ENCODE results near the gene PDE4A.
"Not testable (repeated sequence)": the region's sequence is repeated elsewhere in the genome, so short reads cannot be mapped to it uniquely, and the experiment has no call there.

Gene PDE4A

DNA sequence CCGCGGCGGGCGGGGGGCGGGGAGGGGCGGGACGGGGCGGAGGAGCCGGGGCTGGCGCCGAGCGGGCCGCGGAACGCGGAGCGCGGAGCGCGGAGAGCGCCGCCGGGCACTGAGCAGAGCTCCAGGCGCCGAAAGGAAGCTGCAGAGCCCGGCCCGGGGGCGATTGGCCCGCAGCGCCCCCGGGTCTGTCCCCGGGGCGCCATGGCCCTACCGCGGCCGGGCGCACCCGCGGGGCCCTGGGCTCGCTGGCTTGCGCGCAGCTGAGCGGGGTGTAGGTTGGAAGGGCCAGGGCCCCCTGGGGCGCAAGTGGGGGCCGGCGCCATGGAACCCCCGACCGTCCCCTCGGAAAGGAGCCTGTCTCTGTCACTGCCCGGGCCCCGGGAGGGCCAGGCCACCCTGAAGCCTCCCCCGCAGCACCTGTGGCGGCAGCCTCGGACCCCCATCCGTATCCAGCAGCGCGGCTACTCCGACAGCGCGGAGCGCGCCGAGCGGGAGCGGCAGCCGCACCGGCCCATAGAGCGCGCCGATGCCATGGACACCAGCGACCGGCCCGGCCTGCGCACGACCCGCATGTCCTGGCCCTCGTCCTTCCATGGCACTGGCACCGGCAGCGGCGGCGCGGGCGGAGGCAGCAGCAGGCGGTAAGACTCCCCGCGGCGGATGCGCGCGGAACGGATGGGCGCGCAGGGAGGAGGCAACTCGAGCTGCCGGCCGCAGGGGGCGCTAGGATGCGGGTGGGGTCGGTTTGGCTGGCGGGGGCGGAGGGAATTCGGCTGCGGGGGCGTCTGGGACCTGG lies at the start of gene PDE4A:
PDE4A (plus strand) TSS at position 95 of the 796 bp plus-strand sequence; CDS start at position 322, 227 bp downstream.
- no peak for DNase-seq (ENCODE audit: low read depth)

DNA sequence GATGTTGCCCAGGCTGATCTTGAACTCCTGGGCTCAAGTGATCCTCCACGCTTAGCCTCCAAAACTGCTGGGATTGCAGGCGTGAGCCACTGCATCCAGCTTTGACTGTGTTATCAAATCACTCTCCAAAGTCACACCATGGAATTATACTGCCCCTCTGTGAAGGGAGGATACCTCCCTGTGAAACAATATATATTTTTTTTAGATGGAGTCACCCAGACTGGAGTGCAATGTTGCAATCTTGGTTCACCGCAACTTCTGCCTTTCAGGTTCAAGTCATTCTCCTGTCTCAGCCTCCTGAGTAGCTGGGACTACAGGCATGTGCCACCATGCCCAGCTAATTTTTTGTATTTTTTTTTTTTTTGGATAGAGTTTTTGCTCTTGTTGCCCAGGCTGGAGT lies 47.6 kb upstream of the PDE4A start:
- DNase-seq (ENCODE audit: low read depth), result no peak

DNA sequence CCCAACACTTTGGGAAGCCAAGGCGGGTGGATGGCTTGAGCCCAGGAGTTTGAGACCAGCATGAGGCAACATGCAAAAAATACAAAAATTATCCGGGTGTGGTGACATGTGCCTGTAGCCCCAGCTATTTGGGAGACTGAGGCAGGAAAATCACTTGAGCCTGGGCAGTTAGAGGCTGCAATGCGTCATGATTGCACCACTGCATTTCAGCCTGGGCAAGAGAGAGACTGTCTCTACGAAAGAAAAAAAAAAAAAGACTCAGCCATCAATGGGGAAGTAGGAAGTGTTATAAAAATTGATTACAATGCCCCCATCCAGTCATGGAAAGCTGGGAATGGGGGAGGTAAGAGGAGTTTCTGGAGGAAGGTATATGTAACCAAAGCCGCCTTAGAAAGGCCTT lies 45.4 kb upstream of the PDE4A start:
- no peak for DNase-seq (ENCODE audit: low read depth)

DNA sequence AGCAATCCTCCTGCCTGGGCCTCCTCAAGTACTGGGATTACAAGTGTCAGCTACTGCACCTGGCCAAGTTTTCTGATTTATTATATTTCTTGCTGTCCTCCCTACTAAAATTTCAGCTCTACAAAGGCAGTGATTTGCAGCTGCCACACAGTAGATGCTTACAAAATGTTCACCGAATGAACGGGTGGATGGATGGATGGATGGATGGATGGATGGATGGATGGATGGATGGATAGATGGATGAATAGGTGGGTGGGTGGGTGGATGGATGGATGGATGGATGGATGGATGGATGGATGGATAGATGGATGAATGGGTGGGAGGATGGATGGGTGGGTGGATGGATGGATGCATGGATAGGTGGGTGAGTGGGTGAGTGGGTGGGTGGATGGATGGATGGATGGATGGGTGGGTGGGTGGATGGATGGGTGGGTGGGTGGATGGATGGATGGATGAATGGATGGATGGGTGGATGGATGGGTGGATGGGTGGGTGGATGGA lies 43.1 kb upstream of the PDE4A start:
- not testable (repeated sequence) for DNase-seq (ENCODE audit: low read depth)

DNA sequence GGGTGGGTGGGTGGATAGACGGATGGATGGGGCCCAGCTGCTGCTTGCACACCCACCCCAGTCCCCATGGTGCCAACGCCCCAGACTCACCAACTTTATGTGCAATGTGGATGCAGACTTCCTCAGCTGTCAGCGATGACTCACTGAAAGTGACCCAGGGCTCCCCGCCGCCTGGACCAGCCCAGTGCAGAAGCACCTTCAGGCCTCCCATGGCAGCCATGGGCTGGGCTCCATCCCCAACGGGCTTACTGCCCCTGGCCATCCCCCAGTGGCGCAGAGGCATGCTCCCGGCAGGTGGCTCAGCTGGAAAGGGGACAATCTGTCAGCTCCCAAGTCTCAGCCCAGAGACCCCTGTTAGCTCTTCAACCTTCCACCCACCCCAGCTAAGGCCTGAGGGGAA lies 42.2 kb upstream of the PDE4A start:
- DNase-seq (ENCODE audit: low read depth), result no peak

DNA sequence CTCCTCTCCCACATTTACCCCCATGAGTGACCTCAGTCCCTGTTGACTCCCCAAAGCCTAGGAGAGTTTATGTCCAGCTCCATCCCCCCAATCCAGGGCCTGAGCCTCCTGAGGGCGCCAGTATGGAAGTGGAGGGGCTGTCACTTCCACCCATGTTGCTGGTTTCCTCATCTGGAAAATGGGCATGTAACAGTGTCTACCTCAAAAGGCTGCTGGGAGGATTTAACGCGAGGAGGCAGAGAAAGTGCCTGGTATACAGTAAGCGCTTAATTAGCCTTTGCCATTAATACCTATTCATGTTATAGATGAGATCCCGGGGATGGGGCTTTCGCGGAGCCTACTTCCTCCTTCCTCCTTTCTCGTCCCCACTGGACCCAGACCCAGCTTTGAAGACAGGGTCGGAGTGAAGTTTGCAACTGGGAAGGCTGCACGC lies 40.4 kb upstream of the PDE4A start:
- DNase-seq (ENCODE audit: low read depth), result no peak

DNA sequence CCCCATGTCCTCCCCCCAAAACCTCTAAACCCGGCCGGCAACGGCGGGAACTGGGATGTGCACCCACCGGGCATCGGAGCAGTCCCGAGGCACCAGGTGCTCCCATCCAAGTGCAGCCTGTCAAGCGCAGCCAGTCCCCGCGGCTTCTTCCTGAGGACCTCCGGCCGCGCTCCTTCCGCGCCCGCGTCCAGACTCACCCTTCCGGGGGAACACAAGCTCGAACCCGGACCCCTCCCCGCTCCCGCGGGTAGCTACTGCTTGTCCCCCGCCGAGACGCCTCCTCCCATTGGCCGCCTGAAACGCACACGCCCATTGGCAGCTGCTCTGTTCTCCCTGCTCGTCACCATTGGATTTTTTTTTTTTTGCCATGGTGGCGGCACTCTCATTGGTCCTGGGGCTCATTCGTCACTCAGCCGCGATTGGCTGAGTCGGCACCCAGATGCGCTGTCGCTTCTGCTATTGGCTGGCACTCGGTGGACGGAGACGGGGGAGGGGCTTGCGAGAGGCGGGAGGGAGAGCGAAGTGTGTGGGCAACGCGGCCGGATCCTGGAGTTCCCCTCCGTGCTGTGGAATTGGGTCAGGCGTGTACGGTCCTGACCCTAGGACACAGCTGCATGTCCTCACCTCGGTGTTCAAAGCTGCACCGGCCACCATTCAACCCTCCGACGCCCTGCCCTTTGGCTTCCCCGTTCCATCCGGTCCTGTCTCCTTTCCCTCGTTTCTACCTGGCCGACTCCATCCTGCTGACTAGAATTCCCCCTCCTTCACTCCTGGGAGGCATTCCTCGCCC lies 39.8 kb upstream of the PDE4A start, which contains the start of gene TYK2:
TYK2 (minus strand) TSS at position 260 of the 790 bp plus-strand sequence. CDS start 2,166 bp downstream, outside the sequence.
- peak; percentile 98 for DNase-seq (ENCODE audit: low read depth)

DNA sequence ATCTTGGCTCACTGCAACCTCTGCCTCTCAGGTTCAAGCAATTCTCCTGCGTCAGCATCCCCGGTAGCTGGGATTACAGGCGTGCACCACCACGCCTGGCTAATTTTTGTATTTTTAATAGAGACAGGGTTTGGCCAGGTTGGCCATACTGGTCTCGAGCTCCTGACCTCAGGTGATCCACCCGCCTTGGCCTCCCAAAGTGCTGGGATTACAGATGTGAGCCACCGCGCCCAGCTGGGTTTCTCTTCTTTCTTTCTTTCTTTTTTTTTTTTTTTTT lies 37.2 kb upstream of the PDE4A start:
- DNase-seq (ENCODE audit: low read depth), result not testable (repeated sequence)

DNA sequence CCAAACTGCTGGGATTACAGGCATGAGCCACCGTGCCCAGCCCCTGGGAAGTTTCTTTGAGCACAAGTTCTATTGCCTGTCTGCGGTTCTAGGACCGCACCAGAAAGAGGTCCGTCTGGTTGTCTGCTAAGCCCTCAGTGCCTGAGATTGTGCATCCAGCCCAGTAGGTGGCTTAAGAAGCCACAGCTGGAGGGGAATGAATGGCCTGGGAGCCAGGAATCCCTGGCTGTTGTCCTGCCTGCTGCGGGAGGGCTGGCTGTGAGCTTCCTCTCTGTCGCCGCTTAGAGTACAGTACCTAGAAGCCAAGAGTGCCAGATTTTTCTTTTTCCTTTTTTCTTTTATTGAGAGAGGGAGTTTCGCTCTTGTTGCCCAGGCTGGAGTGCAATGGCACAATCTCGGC lies 35.8 kb upstream of the PDE4A start:
- no peak for DNase-seq (ENCODE audit: low read depth)

DNA sequence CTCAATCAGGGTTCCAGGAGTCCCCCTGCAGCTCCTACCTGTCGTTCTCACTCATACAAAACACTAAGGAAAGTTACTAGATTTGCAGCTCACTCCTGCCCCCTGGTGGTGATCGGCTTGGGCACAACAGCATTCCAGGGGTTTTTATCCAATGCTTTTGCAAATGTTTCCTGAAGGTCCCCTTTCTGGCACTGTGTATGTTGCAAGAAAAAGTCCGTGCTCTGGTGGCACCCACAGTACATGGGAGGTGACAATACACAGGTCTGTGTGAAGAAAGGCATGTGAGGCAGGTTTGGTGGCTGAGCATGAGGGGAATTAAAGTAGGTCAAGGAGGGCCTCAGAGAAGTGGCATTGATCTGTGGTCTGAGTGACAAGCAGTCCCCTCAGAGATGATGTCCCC lies 31.4 kb upstream of the PDE4A start:
- DNase-seq (ENCODE audit: low read depth), result peak; percentile 46

DNA sequence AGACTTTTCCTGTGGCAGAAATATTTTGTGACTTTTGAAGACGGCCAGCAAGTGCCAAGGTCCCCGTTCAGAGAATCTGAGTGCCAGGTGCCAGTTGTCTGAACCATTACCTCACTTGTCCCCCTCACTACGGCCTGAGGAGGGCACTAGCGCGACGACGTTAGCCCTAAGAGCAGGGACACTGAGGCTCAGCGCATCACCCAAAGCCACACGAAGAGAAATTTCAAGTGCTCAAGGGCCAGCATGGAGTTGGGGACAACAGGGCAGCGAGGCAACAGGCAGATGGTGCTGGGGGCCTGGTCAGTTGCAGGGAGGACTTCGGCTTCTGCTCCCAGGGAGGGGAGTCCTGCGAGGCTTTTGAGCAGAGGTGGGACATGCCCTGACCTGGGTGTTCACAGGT lies 30.5 kb upstream of the PDE4A start:
- no peak for DNase-seq (ENCODE audit: low read depth)

DNA sequence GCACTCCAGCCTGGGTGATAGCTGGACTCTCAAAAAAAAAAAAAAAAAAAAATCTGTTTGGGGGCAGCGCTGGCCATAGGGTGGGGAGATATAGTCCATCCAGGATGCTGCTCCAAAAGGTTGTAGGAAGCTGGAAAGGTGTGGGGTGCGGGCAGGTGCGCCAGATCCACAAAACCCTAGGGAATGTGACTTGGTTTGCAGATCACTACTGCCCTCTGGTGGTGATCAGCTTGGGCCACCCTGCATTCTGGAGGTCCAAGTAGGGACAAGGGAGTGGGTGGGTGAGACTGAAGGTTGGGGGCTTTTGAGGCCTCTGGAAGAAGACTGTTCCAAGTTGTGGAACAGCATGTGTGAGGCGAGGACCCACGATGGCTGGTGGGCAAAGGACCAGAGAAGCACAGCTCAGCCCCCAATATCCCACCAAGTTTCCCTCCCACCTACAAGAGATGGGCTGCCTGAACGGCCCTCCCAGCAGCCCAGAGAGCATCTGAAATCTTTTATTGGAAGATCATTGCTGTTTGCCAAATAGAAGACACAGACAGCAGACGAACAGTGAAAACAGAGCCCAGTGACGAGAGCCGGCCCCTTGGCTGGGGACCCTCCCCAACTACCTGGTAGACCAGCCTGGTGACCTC lies 29.6 kb upstream of the PDE4A start:
- DNase-seq (ENCODE audit: low read depth), result peak; percentile 18

DNA sequence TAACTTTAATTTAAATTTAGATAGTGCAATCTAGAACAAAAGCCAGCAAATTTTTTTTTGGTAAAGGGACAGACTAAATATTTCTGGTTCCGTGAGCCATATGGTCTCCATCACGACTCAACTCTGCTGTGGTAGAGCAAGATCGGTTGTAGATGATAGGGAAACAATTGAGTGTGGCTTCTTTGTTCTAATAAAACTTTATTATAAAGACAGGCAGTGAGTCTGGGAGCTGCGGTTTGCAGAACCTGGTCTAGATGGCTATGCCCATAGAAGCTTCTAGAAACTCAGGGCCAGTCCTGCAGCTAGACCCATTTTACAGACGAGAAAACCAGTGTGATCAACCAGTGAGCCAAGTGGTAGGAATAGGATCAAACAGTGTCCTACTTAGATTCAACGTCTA lies 28.2 kb upstream of the PDE4A start:
- no peak for DNase-seq (ENCODE audit: low read depth)

DNA sequence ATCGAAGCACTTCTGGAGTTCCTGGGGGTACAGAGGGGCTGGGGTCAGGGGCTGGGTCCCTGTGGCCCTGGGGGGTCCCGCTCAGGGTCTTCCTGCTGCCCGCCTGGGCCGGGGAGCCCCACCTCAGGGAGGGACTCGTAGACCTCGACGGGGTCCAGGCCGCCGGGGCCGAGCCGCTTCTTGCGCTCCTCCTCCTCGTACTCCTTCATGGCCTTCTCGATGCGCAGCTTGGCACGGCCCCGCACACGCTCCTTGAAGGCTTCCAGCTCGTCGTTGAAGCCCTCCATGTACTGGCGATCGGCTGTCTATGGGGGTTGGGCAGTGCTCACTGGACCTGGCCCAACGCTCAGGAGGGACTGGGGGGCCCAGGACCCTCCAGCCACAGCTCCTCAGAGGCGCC lies 27.2 kb upstream of the PDE4A start:
- DNase-seq (ENCODE audit: low read depth), result no peak

DNA sequence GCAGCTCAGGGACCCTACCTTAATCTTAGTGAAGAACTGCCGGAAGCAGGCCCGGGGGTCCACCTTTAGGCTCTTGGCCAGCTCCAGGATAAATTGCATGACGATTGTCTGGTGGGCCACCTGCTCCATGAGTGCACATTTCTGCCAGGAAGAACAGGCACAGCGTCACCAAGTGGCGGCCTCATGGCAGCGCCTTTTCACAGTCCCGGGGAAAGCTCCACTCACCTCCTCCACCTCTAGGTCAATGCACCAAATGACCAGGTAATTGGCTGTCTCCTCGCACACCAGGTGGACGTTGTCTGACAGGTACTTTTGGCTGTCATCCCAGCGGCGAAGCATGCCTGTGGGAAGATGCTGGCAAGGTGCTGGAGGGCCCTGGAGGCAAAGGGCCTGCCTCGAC lies 25.3 kb upstream of the PDE4A start:
- DNase-seq (ENCODE audit: low read depth), result no peak

DNA sequence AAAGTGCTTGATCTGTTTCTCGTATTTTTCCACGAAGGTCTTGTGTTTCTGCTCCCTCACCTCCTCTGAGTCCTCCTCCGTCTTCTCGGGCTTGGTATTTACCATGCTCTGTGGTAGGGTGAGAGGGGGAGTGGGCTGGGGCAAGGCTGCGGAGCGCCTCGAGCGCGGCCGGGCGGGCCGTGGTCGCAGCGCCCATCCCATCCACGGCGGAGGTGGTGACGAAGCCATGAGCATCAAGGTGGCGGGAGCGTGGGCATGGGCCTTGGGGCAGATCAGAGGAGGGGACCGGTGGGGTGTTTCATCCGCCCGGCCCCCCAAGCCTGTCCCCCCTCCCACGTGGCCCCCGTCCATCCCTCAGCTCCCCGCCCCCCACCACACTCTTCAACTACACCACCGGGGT lies 24.9 kb upstream of the PDE4A start:
- no peak for DNase-seq (ENCODE audit: low read depth)

DNA sequence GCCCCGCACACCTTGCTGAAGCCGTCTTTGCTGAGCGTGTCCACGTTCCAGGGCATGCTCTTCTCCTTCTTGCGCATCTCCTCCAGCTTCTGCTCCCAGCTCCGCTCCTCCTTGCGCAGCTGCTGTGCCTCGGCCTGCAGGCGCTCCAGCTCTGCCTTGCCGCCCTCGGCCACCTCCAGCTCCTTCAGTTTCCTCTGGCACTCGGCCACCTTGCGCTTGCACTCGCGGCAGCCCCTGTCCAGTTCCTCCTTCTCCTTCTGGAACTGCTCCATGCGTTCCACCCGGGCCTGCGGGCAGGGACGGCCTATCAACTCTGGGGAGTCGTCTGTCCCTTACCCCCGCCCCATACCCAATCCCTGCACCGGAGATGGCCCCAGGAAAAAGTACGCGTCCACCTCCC lies 24.4 kb upstream of the PDE4A start:
- DNase-seq (ENCODE audit: low read depth), result no peak

DNA sequence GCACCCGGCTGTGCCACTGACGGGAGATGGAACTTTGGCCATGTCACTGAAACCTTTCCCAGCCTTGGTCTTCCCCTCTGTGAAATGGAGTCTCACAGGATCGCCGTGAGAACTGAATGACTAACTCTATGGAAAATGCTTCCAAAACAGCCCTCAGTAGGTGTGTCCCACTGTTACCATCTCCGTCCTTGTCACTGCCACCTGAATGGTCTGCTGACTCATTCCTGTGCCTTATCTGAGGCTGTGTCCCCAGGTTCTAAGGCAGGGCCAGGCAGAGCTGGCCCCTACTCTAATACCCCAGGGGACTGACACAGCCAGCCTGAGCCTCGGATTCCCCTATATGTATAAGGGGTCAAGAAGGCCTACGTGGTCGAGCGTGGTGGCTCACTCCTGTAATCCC lies 21.5 kb upstream of the PDE4A start:
- DNase-seq (ENCODE audit: low read depth), result no peak

DNA sequence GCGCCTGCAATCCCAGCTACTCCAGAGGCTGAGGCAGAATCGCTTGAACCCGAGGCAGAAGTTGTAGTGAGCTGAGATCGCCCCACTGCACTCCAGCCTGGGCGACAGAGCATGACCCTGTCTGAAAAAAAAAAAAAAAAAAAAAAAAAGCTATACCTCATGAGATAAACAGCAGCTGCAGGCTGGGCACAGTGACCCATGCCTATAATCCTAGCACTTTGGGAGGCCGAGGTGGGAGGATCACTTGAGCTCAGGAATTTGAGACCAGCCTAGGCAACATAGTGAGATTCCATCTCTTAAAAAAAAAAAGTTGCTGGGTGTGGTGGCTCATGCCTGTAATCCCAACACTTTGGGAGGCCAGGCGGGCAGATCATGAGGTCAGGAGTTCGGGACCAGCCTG lies 21.0 kb upstream of the PDE4A start:
- not testable (repeated sequence) for DNase-seq (ENCODE audit: low read depth)

DNA sequence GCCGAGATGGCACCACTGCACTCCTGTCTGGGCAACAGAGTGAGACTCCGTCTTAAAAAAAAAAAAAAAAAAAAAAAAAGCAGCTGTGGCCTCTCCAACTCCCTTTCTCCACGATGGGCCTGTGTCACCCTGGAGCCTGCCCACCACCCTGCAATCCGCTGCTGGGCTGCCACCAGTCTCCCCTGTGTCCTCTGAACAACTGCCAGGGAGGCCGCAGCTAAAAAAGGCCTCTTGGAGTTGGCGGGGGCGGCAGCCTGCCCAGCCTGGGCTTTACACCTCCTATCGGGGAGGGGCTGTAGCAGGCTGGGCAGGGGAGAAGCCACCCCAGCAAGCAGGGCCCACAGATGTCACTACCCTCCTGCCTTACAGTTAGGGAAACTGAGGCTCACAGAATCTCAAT lies 20.5 kb upstream of the PDE4A start:
- no peak for DNase-seq (ENCODE audit: low read depth)

DNA sequence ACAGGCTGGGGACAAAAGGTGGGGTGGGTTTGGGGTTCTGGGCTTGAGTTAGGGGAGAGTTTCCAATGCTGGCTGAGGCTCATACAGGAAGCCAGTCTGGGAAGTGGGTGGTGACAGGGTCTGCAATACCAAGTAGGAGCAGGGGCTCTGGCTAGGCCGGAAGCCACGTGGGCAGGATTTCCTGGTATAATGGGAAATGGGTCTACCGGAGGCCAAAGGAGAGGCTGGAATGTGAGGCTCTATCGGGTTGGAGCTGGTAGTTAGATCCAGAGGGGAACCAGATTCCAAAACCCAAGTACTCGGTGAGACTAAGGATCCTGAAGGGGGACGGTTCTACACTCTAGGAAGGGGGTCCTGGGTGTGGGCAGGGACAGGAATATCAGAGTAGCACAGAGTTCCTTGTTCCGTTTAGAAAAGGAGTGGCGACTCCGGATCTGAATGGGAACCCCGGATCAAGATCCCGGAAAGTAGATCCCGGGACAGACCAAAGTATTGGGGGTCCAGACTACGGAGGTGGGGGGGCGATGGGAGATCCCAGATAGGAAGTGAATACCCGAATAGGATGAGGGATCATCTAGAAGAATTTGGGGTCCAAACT lies 17.8 kb upstream of the PDE4A start:
- DNase-seq (ENCODE audit: low read depth), result no peak

Data from stromal cell of bone marrow (primary cell).